Sigmoid colon (tissue), 7 donors: ENCODE results near the gene MRAP2. TPM values are rescaled to one million over a fixed set of nuclear protein-coding genes. Genes with fewer than 3 reads are reported as not detected.
"Not testable (repeated sequence)": the region's sequence is repeated elsewhere in the genome, so short reads cannot be mapped to it uniquely, and the experiment has no call there.

Experiments used
- DNase-seq: peaks from one replicate; pipeline ENCODE4 v3.0.0-alpha.2; 2019
- H3K27ac ChIP-seq, 4 donors: fragments of 200-600 bp; sonication (generic); one replicate each; pipeline ENCODE4 v1.5.1; 2016 to 2019; ENCODE audit warnings: mild to moderate bottlenecking in 1 of 4
- H3K27me3 ChIP-seq, 3 donors: fragments of 200-600 bp; sonication (generic); one replicate each; pipeline ENCODE4 v1.5.1; 2019; ENCODE audit warnings: mild to moderate bottlenecking in 1 of 3
- H3K36me3 ChIP-seq, 4 donors: fragments of 200-600 bp; sonication (generic); one replicate each; pipeline ENCODE4 v1.5.1; 2016 to 2019
- H3K4me1 ChIP-seq, 4 donors: fragments of 200-600 bp; sonication (generic); one replicate each; pipeline ENCODE4 v1.5.1; 2017 to 2019
- H3K4me3 ChIP-seq, 4 donors: fragments of 200-600 bp; sonication (generic); one replicate each; pipeline ENCODE4 v1.5.1; 2017 to 2019; ENCODE audit warnings: mild to moderate bottlenecking in 2 of 4, moderate library complexity in 1 of 4
- H3K9me3 ChIP-seq, 4 donors: fragments of 200-600 bp in 3 of 4; sonication (generic) in 3 of 4; one replicate each; pipeline versions ENCODE4 v1.5.1 to v1.6.1; 2013 to 2019
- CTCF ChIP-seq, 4 experiments: fragments of 450-650 bp in 3 of 4; fragments of 200-600 bp in 1 of 4; IDR thresholded peaks; one replicate each; pipeline ENCODE4 v1.5.1; 2016 to 2019; ENCODE audit warnings: antibody characterized with exemption in 4 of 4, mild to moderate bottlenecking in 3 of 4, moderate library complexity in 2 of 4
- EP300 ChIP-seq, 4 donors: sonication (generic); formaldehyde crosslinking; IDR thresholded peaks; one replicate each; pipeline ENCODE4 v1.6.1; 2017; ENCODE audit warnings: antibody characterized with exemption in 4 of 4
- POLR2A ChIP-seq, 2 donors: fragments of 450-650 bp; IDR thresholded peaks; one replicate each; pipeline ENCODE4 v1.6.1; 2016; ENCODE audit warnings: antibody characterized with exemption in 2 of 2, mild to moderate bottlenecking in 2 of 2, moderate library complexity in 2 of 2
- POLR2AphosphoS5 ChIP-seq, 4 donors: sonication (generic); formaldehyde crosslinking; IDR thresholded peaks; one replicate each; pipeline ENCODE4 v1.6.1; 2017; ENCODE audit warnings: antibody characterized with exemption in 4 of 4
- WGBS, 2 donors: extraction: QIAGEN DNeasy Blood & Tissue Kit; methylation state at CpG; one replicate each; pipeline ENCODE4 v1.1.7; 2013; 5-methylcytosine and 5-hydroxymethylcytosine counted together
- intact Hi-C: fragments of 100-400 bp; cut with DNase I; formaldehyde crosslinking; loops from one replicate; pipeline ENCODE4 v1.15.1; 2023
- polyA plus RNA-seq, 3 donors: library from polyadenylated mRNA; stranded (reverse); fragments of 200-250 nt; gene quantifications; one replicate each; pipeline ENCODE4 v1.2.3, GENCODE V29; 2013
- total RNA-seq, 4 donors: library from RNA; depleted of rRNA; stranded (reverse); fragments of >200 nt; gene quantifications; one replicate each; pipeline ENCODE4 v1.1.0, GENCODE V29; 2016
- donor health status: healthy with polysubstance abuse.
- donor health status: Bipolar disorder and iron deficiency.
- donor health status: healthy.

MRAP2 gene
- total and polyA plus RNA-seq, 7 donors = 0.16 to 7.4 (median 1.8) TPM

- intact Hi-C loops = no loop called here
- Histone ChIP-seq H3K4me1 (no peaks in the 10 kb centered on the region), H3K27me3 (no peaks in the 10 kb centered on the region), H3K4me3 (no peak overlapping the region), H3K27ac (no peak overlapping the region), H3K36me3 (no peaks in the 10 kb centered on the region), H3K9me3 (peaks cover 0 to 3% (median 0%) of the 10 kb centered on the region in 4 donors)
- DNase-seq = no peak
- WGBS, 2 donors = 82 to 84% methylated on average over 2 of the region's 2 CpGs
- TF ChIP-seq CTCF (IDR thresholded peaks at IDR 0.05) = no peak
- no peak for TF ChIP-seq EP300 (IDR thresholded peaks at IDR 0.05)
- no peak for TF ChIP-seq POLR2AphosphoS5 (IDR thresholded peaks at IDR 0.05)
- TF ChIP-seq POLR2A (IDR thresholded peaks at IDR 0.05) = no peak
These were observed 44.1 kb downstream of the MRAP2 start for GRCh38 chr6:84077645-84078044.

- H3K4me3 ChIP-seq = no peak overlapping the region
- TF ChIP-seq EP300 (IDR thresholded peaks at IDR 0.05) = no peak
- no peak for TF ChIP-seq POLR2A (IDR thresholded peaks at IDR 0.05)
- no peak for TF ChIP-seq CTCF (IDR thresholded peaks at IDR 0.05)
- TF ChIP-seq POLR2AphosphoS5 (IDR thresholded peaks at IDR 0.05) = no peak
- H3K27me3 ChIP-seq = no peaks in the 10 kb centered on the region
- no peaks in the 10 kb centered on the region for H3K9me3 ChIP-seq
- H3K36me3 ChIP-seq = no peaks in the 10 kb centered on the region
- no peak for DNase-seq
- no peaks in the 10 kb centered on the region for H3K4me1 ChIP-seq
- H3K27ac ChIP-seq = no peak overlapping the region
- intact Hi-C loops = no loop called here
- WGBS, 2 donors = 40 to 44% methylated on average over 1 of the region's 1 CpG
These were observed 44.8 kb downstream of the MRAP2 start for GRCh38 chr6:84078335-84078734.

GRCh38 chr6:84081222-84081621 lies 47.6 kb downstream of the MRAP2 start:
- Histone ChIP-seq H3K9me3 (no peaks in the 10 kb centered on the region), H3K4me1 (no peaks in the 10 kb centered on the region), H3K36me3 (no peaks in the 10 kb centered on the region), H3K4me3 (no peak overlapping the region), H3K27ac (no peak overlapping the region), H3K27me3 (no peaks in the 10 kb centered on the region)
- no peak for TF ChIP-seq POLR2AphosphoS5 (IDR thresholded peaks at IDR 0.05)
- no peak for TF ChIP-seq EP300 (IDR thresholded peaks at IDR 0.05)
- no peak for TF ChIP-seq POLR2A (IDR thresholded peaks at IDR 0.05)
- no peak for TF ChIP-seq CTCF (IDR thresholded peaks at IDR 0.05)
- intact Hi-C loops = no loop called here
- WGBS, 2 donors = 78 to 87% methylated on average over 2 of the region's 2 CpGs
- DNase-seq = no peak

- no peaks in the 10 kb centered on the region for H3K4me1 ChIP-seq
- DNase-seq = no peak
- H3K36me3 ChIP-seq = no peaks in the 10 kb centered on the region
- no peak overlapping the region for H3K4me3 ChIP-seq
- H3K27me3 ChIP-seq = no peaks in the 10 kb centered on the region
- WGBS, 2 donors = 82 to 83% methylated on average over 11 of the region's 11 CpGs
- H3K27ac ChIP-seq = no peak overlapping the region
- intact Hi-C loops = no loop called here
- TF ChIP-seq CTCF (IDR thresholded peaks at IDR 0.05) (no peak), POLR2AphosphoS5 (IDR thresholded peaks at IDR 0.05) (no peak), POLR2A (IDR thresholded peaks at IDR 0.05) (no peak), EP300 (IDR thresholded peaks at IDR 0.05) (no peak)
- no peaks in the 10 kb centered on the region for H3K9me3 ChIP-seq
These were observed 49.2 kb downstream of the MRAP2 start for GRCh38 chr6:84082689-84083265.

GRCh38 chr6:84084705-84085104 lies 51.1 kb downstream of the MRAP2 start:
- H3K27ac ChIP-seq, DNase-seq, H3K9me3 ChIP-seq, intact Hi-C loops, H3K27me3 ChIP-seq, H3K36me3 ChIP-seq, H3K4me3 ChIP-seq, H3K4me1 ChIP-seq: not testable (repeated sequence)
